Measurements from ENCODE around the gene IPCEF1. TPM values are rescaled to one million over a fixed set of nuclear protein-coding genes. Genes with fewer than 3 reads are reported as not detected.

The IPCEF1 gene
- total and polyA plus RNA-seq, 2 donors (not counting 3 experiments of a cell fraction or from before 2014, with no cell fraction given) = 0.01 to 0.51 TPM

GRCh38 chr6:154157082-154157481 lies 199.5 kb downstream of the IPCEF1 start:
- Histone ChIP-seq H3K4me1 (ENCODE audit: control insufficient read depth, extremely low read depth, insufficient read depth, low read length) (no peaks in the 10 kb centered on the region), H2AFZ (ENCODE audit: low read depth, low read length) (no peak overlapping the region), H3K4me2 (ENCODE audit: insufficient read depth, low read length) (no peak overlapping the region), H4K20me1 (replicated peaks; ENCODE audit: control insufficient read depth, extremely low read depth, insufficient read depth, low read length) (no peaks in the 10 kb centered on the region), H3K9me3 (replicated peaks; ENCODE audit: control insufficient read depth, insufficient read depth, low read length) (no peaks in the 10 kb centered on the region), H3K27ac (ENCODE audit: insufficient read depth, low read depth, low read length) (no peak overlapping the region), H3K36me3 (ENCODE audit: control insufficient read depth in 2 of 2, extremely low read depth in 1 of 2, insufficient read depth in 2 of 2, low read length in 2 of 2) (no peaks in the 10 kb centered on the region), H3K9me1 (replicated peaks; ENCODE audit: control insufficient read depth, extremely low read depth, insufficient read depth, low read length) (no peaks in the 10 kb centered on the region), H3K4me3 (replicated peaks in 1 of 3; ENCODE audit: insufficient read depth in 1 of 3, low read depth in 1 of 3, low read length in 3 of 3) (no peak overlapping the region), H3K9ac (replicated peaks; ENCODE audit: extremely low read depth, insufficient read depth, low read length) (no peak overlapping the region), H3K79me2 (ENCODE audit: control insufficient read depth, insufficient read depth, low read length) (no peaks in the 10 kb centered on the region), H3K27me3 (ENCODE audit: control insufficient read depth in 2 of 2, insufficient read depth in 2 of 2, low read length in 2 of 2) (no peaks in the 10 kb centered on the region)
- dilution Hi-C loops (cut with MboI; ENCODE audit: extremely low pct_ligation_motif_present, low sequenced_read_pairs) (no loop called here), intact Hi-C loops (cut with micrococcal nuclease) (loop anchor here (2.0 to 10.0 kb wide), 2 partner anchors 576 to 1018 kb away; partner anchors contain the start of gene SCAF8)
- CTCF ChIA-PET = interaction anchor here (1.4 to 2.1 kb wide), 2 partner anchors 120 to 251 kb away, joined by 3 to 17 read pairs; no protein-coding TSS in a partner anchor
- FAIRE-seq (no peak), DNase-seq (ENCODE audit: low read depth, low spot score) (no peak)
- POLR2A ChIA-PET = no interaction called here
- TF ChIP-seq POLR2AphosphoS5 (IDR thresholded peaks at IDR 0.05; ENCODE audit: insufficient read depth, low read depth, low read length) (no peak), FOS (IDR thresholded peaks at IDR 0.05; ENCODE audit: borderline replicate concordance, insufficient read depth, low read length) (no peak), GATA2 (IDR thresholded peaks at IDR 0.05; ENCODE audit: insufficient read depth, insufficient read length, low read depth, low read length) (no peak), EZH2 (IDR thresholded peaks at IDR 0.05; ENCODE audit: borderline replicate concordance, low read depth, low read length, severe bottlenecking) (no peak), MYC (IDR thresholded peaks at IDR 0.05; ENCODE audit: low read depth, low read length) (no peak), POLR2A (IDR thresholded peaks at IDR 0.05; ENCODE audit: low read depth, low read length) (no peak), JUN (IDR thresholded peaks at IDR 0.05; ENCODE audit: borderline replicate concordance, insufficient read depth, insufficient read length, low read depth) (no peak), MAX (IDR thresholded peaks at IDR 0.05; ENCODE audit: insufficient read depth, insufficient read length) (no peak)
- TF ChIP-seq, protein P1, sequence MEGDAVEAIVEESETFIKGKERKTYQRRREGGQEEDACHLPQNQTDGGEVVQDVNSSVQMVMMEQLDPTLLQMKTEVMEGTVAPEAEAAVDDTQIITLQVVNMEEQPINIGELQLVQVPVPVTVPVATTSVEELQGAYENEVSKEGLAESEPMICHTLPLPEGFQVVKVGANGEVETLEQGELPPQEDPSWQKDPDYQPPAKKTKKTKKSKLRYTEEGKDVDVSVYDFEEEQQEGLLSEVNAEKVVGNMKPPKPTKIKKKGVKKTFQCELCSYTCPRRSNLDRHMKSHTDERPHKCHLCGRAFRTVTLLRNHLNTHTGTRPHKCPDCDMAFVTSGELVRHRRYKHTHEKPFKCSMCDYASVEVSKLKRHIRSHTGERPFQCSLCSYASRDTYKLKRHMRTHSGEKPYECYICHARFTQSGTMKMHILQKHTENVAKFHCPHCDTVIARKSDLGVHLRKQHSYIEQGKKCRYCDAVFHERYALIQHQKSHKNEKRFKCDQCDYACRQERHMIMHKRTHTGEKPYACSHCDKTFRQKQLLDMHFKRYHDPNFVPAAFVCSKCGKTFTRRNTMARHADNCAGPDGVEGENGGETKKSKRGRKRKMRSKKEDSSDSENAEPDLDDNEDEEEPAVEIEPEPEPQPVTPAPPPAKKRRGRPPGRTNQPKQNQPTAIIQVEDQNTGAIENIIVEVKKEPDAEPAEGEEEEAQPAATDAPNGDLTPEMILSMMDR (IDR thresholded peaks at IDR 0.05; ENCODE audit: extremely low read depth in 1 of 2, insufficient read depth in 1 of 2, low read depth in 1 of 2, low read length in 2 of 2) = no peak
- BruUV-seq (replicated peaks) = no TSS peak
